ENCODE data around the gene WNT2.

The WNT2 gene

DNA sequence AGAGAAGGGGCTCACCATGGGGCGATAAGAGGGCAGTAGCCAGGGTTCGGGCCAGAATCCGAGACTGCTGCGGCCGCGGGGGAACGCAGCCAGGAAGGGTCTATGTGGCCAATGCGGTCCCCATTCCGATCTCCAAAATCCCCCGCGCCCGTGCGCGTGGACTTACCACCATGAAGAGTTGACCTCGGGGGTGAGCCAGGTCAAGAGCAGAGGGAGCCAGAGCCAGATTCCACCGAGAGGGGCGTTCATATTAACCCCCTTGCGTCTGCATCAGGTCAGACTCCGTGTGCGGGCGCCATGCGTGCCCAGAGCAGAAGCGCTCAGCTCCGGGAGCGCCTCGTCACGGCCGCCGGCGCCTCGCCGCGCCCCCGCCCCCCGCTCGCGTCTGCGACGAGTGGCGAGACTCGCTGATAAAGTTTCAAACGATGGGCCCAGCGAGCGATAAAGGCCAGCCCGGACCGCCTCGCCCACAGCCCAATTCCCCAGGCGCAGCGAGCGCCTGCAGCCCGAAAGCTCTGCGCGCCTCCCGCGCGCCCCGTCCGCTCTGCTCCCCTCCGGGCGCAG lies at the start of gene WNT2:
Gene WNT2 (minus strand): TSS at position 318 of the 564 bp plus-strand sequence. CDS start 69 bp downstream, at position 249.
- DNase-seq (ENCODE audit: low spot score) = no peak

GRCh38 chr7:117372073-117372472 lies 49.2 kb upstream of the WNT2 start:
- DNase-seq (ENCODE audit: low spot score) = no peak

GRCh38 chr7:117364339-117365080 lies 41.7 kb upstream of the WNT2 start:
- no peak for DNase-seq (ENCODE audit: low spot score)

- no peak for DNase-seq (ENCODE audit: low spot score)
These were observed 39.5 kb upstream of the WNT2 start for GRCh38 chr7:117362294-117362888.

- no peak for DNase-seq (ENCODE audit: low spot score)
These were observed 27.2 kb upstream of the WNT2 start for GRCh38 chr7:117350027-117350426.

- DNase-seq (ENCODE audit: low spot score) = no peak
These were observed 26.7 kb upstream of the WNT2 start for GRCh38 chr7:117349570-117349969.

GRCh38 chr7:117347962-117348672 lies 25.3 kb upstream of the WNT2 start:
- DNase-seq (ENCODE audit: low spot score) = no peak

DNA sequence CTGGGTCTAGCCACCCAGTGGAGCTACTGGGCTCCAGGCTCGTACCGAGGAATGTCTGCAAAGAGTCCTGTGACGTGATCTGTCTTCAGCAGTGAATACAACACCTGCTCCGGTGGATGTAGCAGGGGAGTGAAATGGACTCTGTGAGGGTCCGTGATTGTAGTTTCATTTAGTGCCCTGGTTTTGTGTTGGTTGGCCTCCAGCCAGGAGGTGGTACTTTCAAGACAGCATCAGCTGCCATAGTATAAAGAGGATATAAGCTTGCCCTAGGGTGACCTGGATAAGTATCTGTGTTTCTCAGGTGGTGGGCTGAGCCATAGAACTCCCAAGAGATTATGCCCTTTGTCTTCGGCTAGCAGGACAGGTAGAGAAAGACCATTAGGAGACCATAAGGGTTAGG lies 24.6 kb upstream of the WNT2 start:
- no peak for DNase-seq (ENCODE audit: low spot score)

- no peak for DNase-seq (ENCODE audit: low spot score)
These were observed 23.3 kb upstream of the WNT2 start for GRCh38 chr7:117346161-117346560.

DNA sequence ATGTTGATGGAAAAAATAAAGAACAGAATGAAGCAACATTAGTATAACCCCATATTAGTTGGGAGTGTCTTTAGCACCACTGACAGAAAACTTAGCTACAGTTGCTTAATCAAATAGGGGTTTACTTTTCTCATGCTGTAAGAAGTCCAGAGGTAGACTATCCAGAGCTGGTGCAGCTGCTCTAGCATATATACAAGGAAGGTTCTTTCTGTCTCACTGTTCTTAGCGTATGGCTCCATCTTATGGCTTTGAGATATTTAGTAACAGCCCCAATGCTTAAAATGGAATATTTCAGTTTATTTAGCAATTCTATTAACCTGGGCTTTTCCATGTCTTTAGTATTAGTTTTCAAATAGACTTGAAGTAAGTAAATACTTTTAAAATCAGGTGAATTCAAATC lies 15.2 kb upstream of the WNT2 start:
- no peak for DNase-seq (ENCODE audit: low spot score)

- no peak for DNase-seq (ENCODE audit: low spot score)
These were observed 10.3 kb upstream of the WNT2 start for GRCh38 chr7:117333168-117333567.

GRCh38 chr7:117332031-117332430 lies 9.2 kb upstream of the WNT2 start:
- no peak for DNase-seq (ENCODE audit: low spot score)

DNA sequence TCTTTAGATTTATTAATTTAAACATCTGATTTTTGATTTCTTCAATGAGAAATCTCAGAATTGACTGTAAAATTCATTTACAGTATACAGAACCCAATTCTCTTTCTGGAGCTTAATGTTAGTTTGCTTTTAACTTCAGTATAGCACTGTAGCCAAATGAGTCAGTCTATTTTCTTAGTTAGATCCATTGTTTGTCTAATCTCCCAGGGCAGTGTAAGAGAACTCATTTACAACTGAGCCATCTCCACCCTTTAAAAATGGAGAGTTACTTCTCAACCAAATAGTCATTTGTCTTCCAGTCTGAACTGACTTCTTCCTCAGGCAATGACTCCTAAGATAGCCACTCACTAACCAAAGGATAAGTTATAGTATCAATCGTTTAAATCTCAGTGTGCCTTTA lies 3.0 kb upstream of the WNT2 start:
- DNase-seq (ENCODE audit: low spot score) = no peak

DNA sequence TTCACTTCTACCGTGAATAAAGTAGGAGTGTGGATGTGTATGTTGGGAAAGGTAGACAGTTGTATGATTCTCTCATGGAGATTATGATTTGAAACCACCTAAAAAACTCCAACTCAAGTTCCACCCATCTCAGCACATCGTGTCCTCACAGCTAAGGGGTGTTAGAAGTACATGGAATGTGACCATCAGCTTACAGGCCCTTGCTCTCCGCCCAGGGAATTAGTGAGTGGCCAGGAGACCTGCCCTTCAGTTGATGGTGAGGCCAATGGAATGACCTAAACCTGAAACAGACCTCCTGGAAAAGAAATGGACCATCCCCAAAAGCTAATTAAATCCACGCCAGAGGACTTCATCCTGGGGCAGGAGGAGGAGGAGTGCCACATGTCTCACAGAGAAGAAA lies 2.1 kb upstream of the WNT2 start:
- no peak for DNase-seq (ENCODE audit: low spot score)

DNA sequence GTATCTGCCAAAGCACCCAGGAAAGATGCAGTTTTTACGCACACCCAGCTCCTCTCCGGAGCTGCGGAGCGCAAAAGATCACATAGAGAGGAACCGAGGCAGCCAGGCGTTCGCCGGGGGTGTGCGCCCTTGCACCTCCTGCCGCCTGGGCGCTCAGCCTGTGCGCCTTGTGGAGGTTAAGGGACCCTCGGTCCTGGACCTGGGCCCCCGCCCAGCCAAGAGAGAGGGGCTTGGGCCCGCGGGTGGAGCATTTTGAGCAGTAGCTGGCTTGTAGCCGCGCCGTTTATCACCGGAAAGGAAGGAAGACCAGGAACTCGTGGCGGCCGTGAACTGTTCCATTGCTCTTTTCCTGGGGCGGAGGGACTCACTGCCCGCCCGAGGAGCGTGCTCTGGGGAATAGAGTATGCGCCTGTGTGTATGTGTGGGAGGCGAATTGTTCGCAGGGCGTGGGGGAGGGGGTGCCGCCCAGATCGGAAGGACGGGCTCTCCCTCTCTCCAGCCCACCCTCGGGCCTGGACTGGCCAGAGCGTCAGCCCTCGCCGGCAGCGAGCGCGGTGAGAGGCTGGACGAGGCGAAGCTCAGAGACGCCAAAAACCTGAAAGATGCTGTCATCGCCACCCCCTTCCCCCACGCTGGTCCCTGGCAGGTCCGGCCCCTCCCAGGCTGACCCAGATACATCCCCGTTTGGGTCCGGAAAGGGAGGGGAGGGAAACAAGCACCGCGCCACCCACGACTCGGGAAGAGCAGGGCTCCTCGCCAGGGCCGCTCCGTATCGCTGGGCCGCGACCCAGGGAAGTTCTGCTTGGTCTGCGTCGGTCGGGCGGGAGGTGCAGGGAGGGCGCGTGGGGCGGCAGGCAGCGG lies 1.2 kb upstream of the WNT2 start:
- no peak for DNase-seq (ENCODE audit: low spot score)

DNA sequence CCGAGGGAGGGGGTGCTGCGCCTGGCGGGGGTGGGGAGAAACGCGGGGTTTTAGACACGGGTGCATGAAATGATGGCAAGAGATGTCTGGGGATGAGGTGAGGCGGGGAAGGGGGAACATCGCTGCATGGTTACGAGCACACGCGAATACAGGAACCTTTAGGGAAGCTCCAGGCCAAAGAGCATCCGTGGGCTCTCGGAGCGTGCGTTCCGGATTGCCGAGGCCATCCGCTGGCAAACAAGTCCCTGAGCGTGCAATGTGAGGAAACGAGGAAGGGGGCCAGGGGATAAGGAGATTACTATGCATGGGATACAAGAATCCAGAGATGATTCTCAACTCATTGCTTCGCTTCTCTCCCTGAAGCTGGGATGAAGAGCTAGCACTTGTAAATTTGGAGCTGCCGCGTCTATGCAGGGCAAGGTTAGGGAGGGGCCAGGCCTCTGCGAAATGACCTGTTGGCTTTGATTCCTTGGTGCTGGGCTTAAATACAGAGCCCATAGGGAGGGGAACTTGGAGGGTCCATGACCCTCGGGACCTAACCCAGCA lies 520 bp upstream of the WNT2 start:
- no peak for DNase-seq (ENCODE audit: low spot score)

DNA sequence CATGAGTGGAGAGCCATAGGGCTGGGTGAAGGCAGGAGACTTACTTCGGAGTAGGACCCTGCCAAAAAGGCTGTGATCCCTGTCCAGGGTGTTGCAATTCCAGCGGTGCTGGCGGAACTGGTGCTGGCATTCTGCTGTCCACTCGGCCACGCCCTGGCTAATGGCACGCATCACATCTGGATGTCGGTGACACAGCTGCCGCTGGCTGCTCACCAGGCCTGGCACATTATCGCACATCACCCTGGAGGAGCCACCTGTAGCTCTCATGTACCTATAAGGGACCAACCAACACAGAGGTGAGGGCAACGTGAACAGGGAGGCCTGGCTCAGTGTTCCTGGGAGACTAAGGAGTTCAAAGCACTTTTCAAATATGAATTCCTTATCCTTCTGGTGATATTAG lies 2.3 kb downstream of the WNT2 start:
- DNase-seq (ENCODE audit: low spot score) = no peak

DNA sequence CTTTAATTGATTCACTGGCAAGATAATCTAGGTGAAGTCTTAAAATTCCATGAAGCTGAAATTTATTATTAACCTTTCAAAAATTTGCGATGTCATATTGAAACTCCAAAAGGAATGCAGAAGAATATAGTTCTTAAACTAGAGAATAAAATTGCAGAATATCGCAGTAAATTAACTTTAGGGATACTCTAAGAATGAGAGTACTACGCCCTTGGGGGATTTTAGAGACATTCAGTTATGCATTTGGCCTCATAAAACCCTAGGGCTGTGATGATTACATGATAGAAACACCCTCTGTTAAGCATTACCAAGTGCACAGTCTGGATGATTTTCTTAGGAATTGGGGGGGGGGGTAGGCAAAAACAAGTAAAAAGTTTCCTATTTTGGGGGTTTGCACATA lies 3.7 kb downstream of the WNT2 start:
- no peak for DNase-seq (ENCODE audit: low spot score)

- DNase-seq (ENCODE audit: low spot score) = no peak
These were observed 9.3 kb downstream of the WNT2 start for GRCh38 chr7:117313582-117313981.

- no peak for DNase-seq (ENCODE audit: low spot score)
These were observed 10.0 kb downstream of the WNT2 start for GRCh38 chr7:117312593-117313580.
